CD14-positive monocyte (primary cell): ENCODE measurements around the gene SH3RF3. TPM values are rescaled to one million over a fixed set of nuclear protein-coding genes. Genes with fewer than 3 reads are reported as not detected.

ENCODE experiments used
- DNase-seq, 3 donors: peaks; one replicate each; pipeline ENCODE4 v3.0.0-alpha.2; 2011 to 2022
- H2AFZ ChIP-seq: 2 replicates; pipeline ENCODE4 v1.6.0; 2012; ENCODE audit warnings: mild to moderate bottlenecking, low read depth, low read length, inconsistent platforms; ENCODE audit not compliant: insufficient read depth, poor library complexity, severe bottlenecking
- H3K27ac ChIP-seq, 2 donors: 1 replicate in 1 of 2; 2 replicates in 1 of 2; pipeline ENCODE4 v1.5.1; 2012 to 2013; ENCODE audit warnings: low read length in 2 of 2, control low read depth in 1 of 2, inconsistent platforms in 1 of 2, low read depth in 1 of 2, mild to moderate bottlenecking in 1 of 2
- H3K27me3 ChIP-seq, 2 donors: one replicate each; pipeline versions ENCODE4 v1.6.0 to v1.6.1; 2011 to 2013; ENCODE audit warnings: low read length in 2 of 2; ENCODE audit not compliant: control insufficient read depth in 2 of 2, insufficient read depth in 2 of 2
- H3K36me3 ChIP-seq, 2 donors: replicated peaks in 1 of 2; 1 replicate in 1 of 2; 2 replicates in 1 of 2; pipeline versions ENCODE4 v1.5.1 to v1.6.1; 2012 to 2013; ENCODE audit warnings: low read length in 2 of 2, control low read depth in 1 of 2, inconsistent platforms in 1 of 2, mild to moderate bottlenecking in 1 of 2; ENCODE audit not compliant: insufficient read depth in 2 of 2, control insufficient read depth in 1 of 2
- H3K4me1 ChIP-seq, 2 donors: 1 replicate in 1 of 2; 2 replicates in 1 of 2; pipeline versions ENCODE4 v1.5.1 to v1.6.1; 2012 to 2013; ENCODE audit warnings: low read length in 2 of 2, control low read depth in 1 of 2, inconsistent platforms in 1 of 2, mild to moderate bottlenecking in 1 of 2, moderate library complexity in 1 of 2; ENCODE audit not compliant: insufficient read depth in 2 of 2, control insufficient read depth in 1 of 2
- H3K4me2 ChIP-seq: replicated peaks from 2 replicates; pipeline ENCODE3; 2012; ENCODE audit warnings: low read length, moderate library complexity, mild to moderate bottlenecking; ENCODE audit not compliant: poor library complexity, severe bottlenecking; ENCODE audit errors: extremely low read depth
- H3K4me3 ChIP-seq, 3 experiments: fragments of 200-600 bp in 1 of 3; sonication (generic) in 1 of 3; replicated peaks in 1 of 3; 1 replicate in 2 of 3; 2 replicates in 1 of 3; pipeline ENCODE4 v1.5.1; 2011 to 2013; ENCODE audit warnings: low read length in 3 of 3, mild to moderate bottlenecking in 3 of 3, control low read depth in 2 of 3, low read depth in 2 of 3, inconsistent platforms in 1 of 3, moderate library complexity in 1 of 3
- H3K79me2 ChIP-seq: 2 replicates; pipeline ENCODE4 v1.6.0; 2012; ENCODE audit warnings: mild to moderate bottlenecking, control low read depth, inconsistent platforms, low read length, moderate library complexity; ENCODE audit not compliant: insufficient read depth
- H3K9ac ChIP-seq: 2 replicates; pipeline ENCODE4 v1.6.0; 2017; ENCODE audit warnings: low read length, mild to moderate bottlenecking; ENCODE audit not compliant: insufficient read depth, poor library complexity, severe bottlenecking
- H3K9me3 ChIP-seq, 2 donors: replicated peaks in 1 of 2; 1 replicate in 1 of 2; 2 replicates in 1 of 2; pipeline versions ENCODE4 v1.5.1 to v1.6.1; 2012 to 2013; ENCODE audit warnings: low read length in 2 of 2, control low read depth in 1 of 2; ENCODE audit not compliant: control insufficient read depth in 1 of 2, insufficient read depth in 1 of 2
- H4K20me1 ChIP-seq: 2 replicates; pipeline ENCODE4 v1.6.0; 2012; ENCODE audit warnings: mild to moderate bottlenecking, low read length, control low read depth, moderate library complexity; ENCODE audit not compliant: insufficient read depth
- H3K27ac Mint-ChIP-seq, 7 donors: one replicate each; pipeline ENCODE4 v1.8.0; 2020; ENCODE audit warnings: mild to moderate bottlenecking in 7 of 7, mixed read lengths in 7 of 7, moderate library complexity in 6 of 7, inconsistent platforms in 2 of 7
- H3K27me3 Mint-ChIP-seq, 3 donors: one replicate each; pipeline ENCODE4 v1.8.0; 2021 to 2022; ENCODE audit warnings: low read depth in 3 of 3, mild to moderate bottlenecking in 3 of 3, mixed read lengths in 3 of 3, moderate library complexity in 3 of 3, inconsistent platforms in 1 of 3
- H3K36me3 Mint-ChIP-seq, 2 donors: one replicate each; pipeline ENCODE4 v1.8.0; 2020; ENCODE audit warnings: mixed read lengths in 2 of 2, inconsistent platforms in 1 of 2, mild to moderate bottlenecking in 1 of 2
- H3K4me1 Mint-ChIP-seq: one replicate; pipeline ENCODE4 v1.8.0; 2020; ENCODE audit warnings: mild to moderate bottlenecking, mixed read lengths
- H3K4me3 Mint-ChIP-seq, 2 donors: one replicate each; pipeline ENCODE4 v1.8.0; 2020; ENCODE audit warnings: mild to moderate bottlenecking in 2 of 2, mixed read lengths in 2 of 2, moderate library complexity in 1 of 2
- H3K9me3 Mint-ChIP-seq, 7 donors: one replicate each; pipeline ENCODE4 v1.8.0; 2020 to 2022; ENCODE audit warnings: mixed read lengths in 7 of 7, mild to moderate bottlenecking in 6 of 7, moderate library complexity in 6 of 7, inconsistent platforms in 2 of 7
- WGBS: methylation state at CpG from one replicate; pipeline ENCODE4 v1.1.5; 2013; ENCODE audit warnings: missing lambda C conversion rate; ENCODE audit not compliant: insufficient coverage; 5-methylcytosine and 5-hydroxymethylcytosine counted together
- intact Hi-C, 2 donors: fragments of 100-400 bp; cut with micrococcal nuclease; formaldehyde crosslinking; loops; one replicate each; pipeline versions ENCODE4 v1.15.0 to v1.15.1; 2023
- polyA plus RNA-seq, 3 donors: library from polyadenylated mRNA; depleted of rRNA in 1 of 3; unstranded in 2 of 3; stranded (reverse) in 1 of 3; fragments of 300-500 nt in 2 of 3; fragments of >200 nt in 1 of 3; fragmentation: Illumina TruSeq in 2 of 3; gene quantifications; 1 replicate in 2 of 3; 2 replicates in 1 of 3; pipeline ENCODE4 v1.2.3, GENCODE V29; 2012 to 2021
- TF ChIP-seq, protein P1 (sequence below): fragments of 200-600 bp; IDR thresholded peaks from one replicate; pipeline ENCODE4 v1.8.0; 2022; ENCODE audit warnings: antibody characterized with exemption, mild to moderate bottlenecking

Gene SH3RF3
- polyA plus RNA-seq, 3 donors: 0.25 to 0.75 (median 0.34) TPM

DNA sequence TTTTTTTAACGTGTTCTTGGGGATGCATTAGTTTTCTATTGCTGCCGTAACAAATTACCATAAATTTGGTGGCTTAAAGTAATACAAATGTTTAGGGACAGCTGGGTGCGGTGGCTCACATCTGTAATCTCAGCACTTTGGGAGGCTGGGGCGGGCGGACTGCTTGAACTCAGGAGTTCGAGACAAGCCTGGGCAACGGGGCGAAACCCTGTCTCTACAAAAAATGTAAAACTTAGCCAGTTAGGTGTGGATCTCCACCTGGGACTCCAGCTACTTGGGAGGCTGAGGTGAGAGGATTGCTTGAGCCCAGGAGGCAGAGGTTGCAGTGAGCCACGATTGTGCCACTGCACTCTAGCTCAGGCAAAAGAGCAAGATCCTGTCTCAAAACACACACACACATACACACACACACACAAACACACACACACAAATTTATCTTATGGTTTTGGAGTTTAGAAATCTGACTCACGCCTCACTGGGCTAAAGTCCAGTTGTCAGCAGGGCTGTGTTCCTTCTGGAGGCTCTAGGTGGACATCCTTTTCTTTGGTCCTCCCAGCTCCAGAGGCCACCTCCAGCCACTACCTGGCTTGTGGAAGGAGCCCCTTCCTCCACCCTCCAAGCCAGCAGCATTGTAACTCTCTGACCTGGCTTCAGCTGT lies 408.7 kb downstream of the SH3RF3 start:
- H3K9me3 ChIP-seq: no peaks in the 10 kb centered on the region
- no peak overlapping the region for H3K4me3 ChIP-seq
- H3K4me1 ChIP-seq: no peaks in the 10 kb centered on the region
- no peaks in the 10 kb centered on the region for H4K20me1 ChIP-seq
- H3K27me3 ChIP-seq: no peaks in the 10 kb centered on the region
- H3K4me3 Mint-ChIP-seq: no peak overlapping the region
- WGBS: 100% methylated on average over 1 of the region's 10 CpGs
- TF ChIP-seq, protein P1, sequence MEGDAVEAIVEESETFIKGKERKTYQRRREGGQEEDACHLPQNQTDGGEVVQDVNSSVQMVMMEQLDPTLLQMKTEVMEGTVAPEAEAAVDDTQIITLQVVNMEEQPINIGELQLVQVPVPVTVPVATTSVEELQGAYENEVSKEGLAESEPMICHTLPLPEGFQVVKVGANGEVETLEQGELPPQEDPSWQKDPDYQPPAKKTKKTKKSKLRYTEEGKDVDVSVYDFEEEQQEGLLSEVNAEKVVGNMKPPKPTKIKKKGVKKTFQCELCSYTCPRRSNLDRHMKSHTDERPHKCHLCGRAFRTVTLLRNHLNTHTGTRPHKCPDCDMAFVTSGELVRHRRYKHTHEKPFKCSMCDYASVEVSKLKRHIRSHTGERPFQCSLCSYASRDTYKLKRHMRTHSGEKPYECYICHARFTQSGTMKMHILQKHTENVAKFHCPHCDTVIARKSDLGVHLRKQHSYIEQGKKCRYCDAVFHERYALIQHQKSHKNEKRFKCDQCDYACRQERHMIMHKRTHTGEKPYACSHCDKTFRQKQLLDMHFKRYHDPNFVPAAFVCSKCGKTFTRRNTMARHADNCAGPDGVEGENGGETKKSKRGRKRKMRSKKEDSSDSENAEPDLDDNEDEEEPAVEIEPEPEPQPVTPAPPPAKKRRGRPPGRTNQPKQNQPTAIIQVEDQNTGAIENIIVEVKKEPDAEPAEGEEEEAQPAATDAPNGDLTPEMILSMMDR: no peak
- no peak overlapping the region for H3K9ac ChIP-seq
- H3K4me1 Mint-ChIP-seq: no peaks in the 10 kb centered on the region
- no peaks in the 10 kb centered on the region for H3K79me2 ChIP-seq
- peaks cover 0 to 1% (median 0%) of the 10 kb centered on the region in 7 donors for H3K9me3 Mint-ChIP-seq
- no peak overlapping the region for H2AFZ ChIP-seq
- H3K36me3 ChIP-seq: no peaks in the 10 kb centered on the region
- H3K36me3 Mint-ChIP-seq: no peaks in the 10 kb centered on the region
- intact Hi-C loops: no loop called here
- no peak overlapping the region for H3K4me2 ChIP-seq
- no peak for DNase-seq
- peak overlapping the region in 1 of 7 donors; percentile 17 for H3K27ac Mint-ChIP-seq
- H3K27me3 Mint-ChIP-seq: peaks cover 5 to 9% (median 8%) of the 10 kb centered on the region in 3 donors
- no peak overlapping the region for H3K27ac ChIP-seq

- H3K9me3 ChIP-seq: no peaks in the 10 kb centered on the region
- no peaks in the 10 kb centered on the region for H3K27me3 ChIP-seq
- WGBS: 100% methylated on average over 2 of the region's 8 CpGs
- no peaks in the 10 kb centered on the region for H3K36me3 ChIP-seq
- no peak overlapping the region for H2AFZ ChIP-seq
- no peaks in the 10 kb centered on the region for H3K79me2 ChIP-seq
- no peak overlapping the region for H3K4me2 ChIP-seq
- Mint-ChIP-seq H3K4me1 (no peaks in the 10 kb centered on the region), H3K27me3 (peaks cover 5 to 9% (median 8%) of the 10 kb centered on the region in 3 donors), H3K27ac (no peak overlapping the region), H3K9me3 (peaks cover 0 to 1% (median 0%) of the 10 kb centered on the region in 7 donors), H3K36me3 (no peaks in the 10 kb centered on the region), H3K4me3 (no peak overlapping the region)
- H3K4me1 ChIP-seq: no peaks in the 10 kb centered on the region
- H3K9ac ChIP-seq: no peak overlapping the region
- H4K20me1 ChIP-seq: no peaks in the 10 kb centered on the region
- TF ChIP-seq, protein P1: no peak
- intact Hi-C loops: no loop called here
- no peak overlapping the region for H3K27ac ChIP-seq
- DNase-seq: no peak
- no peak overlapping the region for H3K4me3 ChIP-seq
These were observed 409.5 kb downstream of the SH3RF3 start for GRCh38 chr2:109538546-109538945.
